Sigmoid colon (tissue), 4 donors: ENCODE measurements around the gene CABP4.

Experiments
- CTCF ChIP-seq, 4 experiments: fragments of 450-650 bp in 3 of 4; fragments of 200-600 bp in 1 of 4; IDR thresholded peaks; one replicate each; pipeline ENCODE4 v1.5.1; 2016 to 2019; ENCODE audit warnings: antibody characterized with exemption in 4 of 4, mild to moderate bottlenecking in 3 of 4, moderate library complexity in 2 of 4
- EP300 ChIP-seq, 4 donors: sonication (generic); formaldehyde crosslinking; IDR thresholded peaks; one replicate each; pipeline ENCODE4 v1.6.1; 2017; ENCODE audit warnings: antibody characterized with exemption in 4 of 4
- POLR2A ChIP-seq, 2 donors: fragments of 450-650 bp; IDR thresholded peaks; one replicate each; pipeline ENCODE4 v1.6.1; 2016; ENCODE audit warnings: antibody characterized with exemption in 2 of 2, mild to moderate bottlenecking in 2 of 2, moderate library complexity in 2 of 2
- POLR2AphosphoS5 ChIP-seq, 4 donors: sonication (generic); formaldehyde crosslinking; IDR thresholded peaks; one replicate each; pipeline ENCODE4 v1.6.1; 2017; ENCODE audit warnings: antibody characterized with exemption in 4 of 4

DNA sequence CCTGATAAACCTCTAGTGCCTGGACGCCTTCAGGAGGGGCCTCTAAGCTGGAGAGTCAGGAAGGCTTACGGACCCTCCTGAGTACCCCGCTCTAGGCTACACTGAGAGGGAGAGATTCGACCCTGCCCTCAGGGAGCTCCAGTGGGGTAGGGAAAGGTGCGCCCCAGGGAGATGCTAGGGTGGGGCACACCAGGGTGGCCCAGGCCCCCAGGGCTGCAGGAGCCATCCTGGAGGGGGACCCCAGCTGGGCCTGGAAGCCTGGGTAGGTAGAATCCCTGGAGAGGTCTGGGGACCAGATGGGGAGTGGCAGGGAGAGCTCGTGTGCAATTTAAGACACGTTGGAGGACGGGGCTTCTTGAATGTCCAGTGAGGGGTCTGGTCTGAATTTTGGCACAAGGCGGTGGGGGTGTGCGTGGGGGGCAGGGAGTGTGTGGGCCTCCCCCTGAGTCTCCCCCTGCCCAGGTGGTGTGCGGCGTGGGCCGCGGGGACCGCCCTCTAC, 35.0 kb upstream of the CABP4 start:
- TF ChIP-seq CTCF (IDR thresholded peaks at IDR 0.05) (no peak), EP300 (IDR thresholded peaks at IDR 0.05) (no peak), POLR2AphosphoS5 (IDR thresholded peaks at IDR 0.05) (no peak), POLR2A (IDR thresholded peaks at IDR 0.05) (no peak)
